Endothelial cell (in vitro differentiated cells): ENCODE results near the gene ARHGEF12. TPM values are rescaled to one million over a fixed set of nuclear protein-coding genes. Genes with fewer than 3 reads are reported as not detected.
A peak's percentile ranks its signal among the peaks of the same experiment; 100 is the strongest.
"Not testable (repeated sequence)": the region's sequence is repeated elsewhere in the genome, so short reads cannot be mapped to it uniquely, and the experiment has no call there.

ENCODE experiments used
- DNase-seq: peaks from one replicate; pipeline ENCODE4 v3.0.0; 2021; ENCODE audit warnings: low spot score
- H3K27ac Mint-ChIP-seq: one replicate; pipeline ENCODE4 v1.8.0; 2021; ENCODE audit warnings: mixed read lengths, inconsistent platforms; ENCODE audit not compliant: unreplicated experiment
- H3K27me3 Mint-ChIP-seq: one replicate; pipeline ENCODE4 v1.8.0; 2021; ENCODE audit warnings: mild to moderate bottlenecking, moderate library complexity, mixed read lengths, inconsistent platforms; ENCODE audit not compliant: unreplicated experiment
- H3K36me3 Mint-ChIP-seq: one replicate; pipeline ENCODE4 v1.8.0; 2021; ENCODE audit warnings: mild to moderate bottlenecking, low read depth, mixed read lengths, inconsistent platforms; ENCODE audit not compliant: unreplicated experiment
- H3K4me1 Mint-ChIP-seq: one replicate; pipeline ENCODE4 v1.8.0; 2021; ENCODE audit warnings: mild to moderate bottlenecking, mixed read lengths, inconsistent platforms; ENCODE audit not compliant: unreplicated experiment
- H3K4me3 Mint-ChIP-seq: one replicate; pipeline ENCODE4 v1.8.0; 2021; ENCODE audit warnings: mild to moderate bottlenecking, mixed read lengths, inconsistent platforms; ENCODE audit not compliant: unreplicated experiment
- H3K9me3 Mint-ChIP-seq: one replicate; pipeline ENCODE4 v1.8.0; 2021; ENCODE audit warnings: mixed read lengths, inconsistent platforms; ENCODE audit not compliant: unreplicated experiment
- CTCF ChIP-seq: fragments of 200-600 bp; sonication (generic); IDR thresholded peaks from one replicate; pipeline ENCODE4 v1.5.0; 2021; ENCODE audit warnings: antibody characterized with exemption; ENCODE audit not compliant: unreplicated experiment
- total RNA-seq: library from RNA; stranded (reverse); fragmentation: NEBNext Ultra II Directional; extraction: Animal tissue kit (Norgen Biotek cat#: 25700); gene quantifications from one replicate; pipeline ENCODE4 v1.2.1, GENCODE V29; 2021; ENCODE audit not compliant: unreplicated experiment

The ARHGEF12 gene
- total RNA-seq, 1 donor from 2014 or later: 128 TPM

- TF ChIP-seq CTCF: no peak
- H3K4me3 Mint-ChIP-seq: no peak overlapping the region
- H3K4me1 Mint-ChIP-seq: peaks cover 15% of the 10 kb centered on the region
- peaks cover 2% of the 10 kb centered on the region for H3K27me3 Mint-ChIP-seq
- DNase-seq: no peak
- no peaks in the 10 kb centered on the region for H3K36me3 Mint-ChIP-seq
- H3K27ac Mint-ChIP-seq: no peak overlapping the region
- H3K9me3 Mint-ChIP-seq: no peaks in the 10 kb centered on the region
Measured at GRCh38 chr11:120500414-120501071, 164.3 kb downstream of the ARHGEF12 start.

- Mint-ChIP-seq H3K36me3 (no peaks in the 10 kb centered on the region), H3K4me3 (no peak overlapping the region), H3K4me1 (peaks cover 10% of the 10 kb centered on the region), H3K27ac (peak overlapping the region; percentile 10), H3K27me3 (no peaks in the 10 kb centered on the region), H3K9me3 (no peaks in the 10 kb centered on the region)
- no peak for DNase-seq
- TF ChIP-seq CTCF: no peak
Measured at GRCh38 chr11:120501440-120501839, 165.2 kb downstream of the ARHGEF12 start.

GRCh38 chr11:120501976-120502755 lies 166.0 kb downstream of the ARHGEF12 start:
- TF ChIP-seq CTCF: no peak
- H3K27me3 Mint-ChIP-seq: no peaks in the 10 kb centered on the region
- no peak for DNase-seq
- H3K9me3 Mint-ChIP-seq: no peaks in the 10 kb centered on the region
- no peak overlapping the region for H3K27ac Mint-ChIP-seq
- H3K36me3 Mint-ChIP-seq: no peaks in the 10 kb centered on the region
- peaks cover 9% of the 10 kb centered on the region for H3K4me1 Mint-ChIP-seq
- H3K4me3 Mint-ChIP-seq: no peak overlapping the region

GRCh38 chr11:120503529-120503928 lies 167.3 kb downstream of the ARHGEF12 start:
- H3K36me3 Mint-ChIP-seq, DNase-seq, H3K9me3 Mint-ChIP-seq, H3K4me1 Mint-ChIP-seq, H3K27me3 Mint-ChIP-seq, H3K4me3 Mint-ChIP-seq, H3K27ac Mint-ChIP-seq: not testable (repeated sequence)

- no peak for TF ChIP-seq CTCF
- H3K9me3 Mint-ChIP-seq: no peaks in the 10 kb centered on the region
- peaks cover 8% of the 10 kb centered on the region for H3K27me3 Mint-ChIP-seq
- DNase-seq: no peak
- H3K36me3 Mint-ChIP-seq: no peaks in the 10 kb centered on the region
- H3K4me1 Mint-ChIP-seq: peaks cover 4% of the 10 kb centered on the region
- H3K27ac Mint-ChIP-seq: no peak overlapping the region
- no peak overlapping the region for H3K4me3 Mint-ChIP-seq
Measured at GRCh38 chr11:120505801-120506425, 169.7 kb downstream of the ARHGEF12 start.
